MM.1S (cell line): ENCODE results near the gene DNAJC5.

Experiments used
- EZH2 ChIP-seq: fragments of 300-600 bp; sonication (generic); optimal IDR thresholded peaks from 2 replicates; pipeline ENCODE3; 2017; ENCODE audit warnings: low read depth, mild to moderate bottlenecking, antibody characterized with exemption, low read length, mixed read lengths
- EZH2phosphoT487 ChIP-seq: fragments of 300-600 bp; sonication (generic); IDR thresholded peaks from 2 replicates; pipeline ENCODE4 v1.6.1; 2018; ENCODE audit warnings: antibody characterized with exemption, low read length
- TF ChIP-seq, protein P1 (sequence below): fragments of 300-600 bp; sonication (generic); IDR thresholded peaks from 2 replicates; pipeline ENCODE4 v1.5.1; 2016; ENCODE audit warnings: antibody characterized with exemption, low read length, mixed read lengths

DNA sequence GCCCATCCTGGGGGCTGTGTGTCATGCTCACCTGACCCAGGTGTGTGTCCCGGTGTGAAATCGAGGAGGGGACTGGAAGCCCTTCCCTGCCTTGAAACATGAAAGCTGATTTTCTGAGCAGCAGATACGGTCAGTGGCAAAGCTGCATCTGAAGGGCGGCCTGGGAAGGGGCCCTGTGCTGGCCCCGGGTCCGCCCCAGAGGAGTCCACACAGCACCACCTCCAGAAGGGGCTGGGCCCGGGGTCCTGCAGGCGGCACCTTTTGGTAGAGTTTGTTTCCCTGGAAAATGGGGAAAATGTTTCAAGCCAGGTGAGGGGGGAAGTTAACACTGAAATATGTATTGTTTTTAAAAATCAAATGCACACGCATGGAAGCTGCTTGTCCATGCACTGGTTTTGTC lies 40.5 kb downstream of the DNAJC5 start:
- TF ChIP-seq, protein P1, sequence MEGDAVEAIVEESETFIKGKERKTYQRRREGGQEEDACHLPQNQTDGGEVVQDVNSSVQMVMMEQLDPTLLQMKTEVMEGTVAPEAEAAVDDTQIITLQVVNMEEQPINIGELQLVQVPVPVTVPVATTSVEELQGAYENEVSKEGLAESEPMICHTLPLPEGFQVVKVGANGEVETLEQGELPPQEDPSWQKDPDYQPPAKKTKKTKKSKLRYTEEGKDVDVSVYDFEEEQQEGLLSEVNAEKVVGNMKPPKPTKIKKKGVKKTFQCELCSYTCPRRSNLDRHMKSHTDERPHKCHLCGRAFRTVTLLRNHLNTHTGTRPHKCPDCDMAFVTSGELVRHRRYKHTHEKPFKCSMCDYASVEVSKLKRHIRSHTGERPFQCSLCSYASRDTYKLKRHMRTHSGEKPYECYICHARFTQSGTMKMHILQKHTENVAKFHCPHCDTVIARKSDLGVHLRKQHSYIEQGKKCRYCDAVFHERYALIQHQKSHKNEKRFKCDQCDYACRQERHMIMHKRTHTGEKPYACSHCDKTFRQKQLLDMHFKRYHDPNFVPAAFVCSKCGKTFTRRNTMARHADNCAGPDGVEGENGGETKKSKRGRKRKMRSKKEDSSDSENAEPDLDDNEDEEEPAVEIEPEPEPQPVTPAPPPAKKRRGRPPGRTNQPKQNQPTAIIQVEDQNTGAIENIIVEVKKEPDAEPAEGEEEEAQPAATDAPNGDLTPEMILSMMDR = no peak
- TF ChIP-seq EZH2 (no peak), EZH2phosphoT487 (no peak)
